Dedifferentiated amniotic fluid mesenchymal stem cell (primary cell): ENCODE data around the gene LGR4.
"Not testable (repeated sequence)": the region's sequence is repeated elsewhere in the genome, so short reads cannot be mapped to it uniquely, and the experiment has no call there.

ENCODE experiments used
- DNase-seq: peaks from one replicate; pipeline ENCODE4 v3.0.0-alpha.2; 2016; ENCODE audit errors: extremely low spot score

The LGR4 gene

DNA sequence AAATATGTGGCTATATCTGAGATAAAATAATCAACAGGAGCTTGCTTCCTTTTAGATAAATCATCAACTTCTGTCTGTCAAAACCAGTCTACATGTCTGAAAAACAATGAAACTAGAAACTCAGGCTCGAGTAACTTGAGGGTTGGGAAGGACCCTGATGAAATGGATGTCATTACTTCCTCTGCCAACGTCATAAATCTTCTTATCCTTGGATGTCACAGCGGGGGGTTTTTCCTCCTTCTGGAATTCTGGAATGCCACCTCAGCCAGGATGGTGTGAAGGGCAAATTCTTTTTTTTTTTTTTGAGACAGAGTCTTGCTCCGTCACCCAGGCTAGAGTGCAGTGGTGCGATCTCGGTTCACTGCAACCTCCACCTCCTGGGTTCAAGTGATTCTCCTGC, 13.4 kb downstream of the LGR4 start:
- no peak for DNase-seq

DNA sequence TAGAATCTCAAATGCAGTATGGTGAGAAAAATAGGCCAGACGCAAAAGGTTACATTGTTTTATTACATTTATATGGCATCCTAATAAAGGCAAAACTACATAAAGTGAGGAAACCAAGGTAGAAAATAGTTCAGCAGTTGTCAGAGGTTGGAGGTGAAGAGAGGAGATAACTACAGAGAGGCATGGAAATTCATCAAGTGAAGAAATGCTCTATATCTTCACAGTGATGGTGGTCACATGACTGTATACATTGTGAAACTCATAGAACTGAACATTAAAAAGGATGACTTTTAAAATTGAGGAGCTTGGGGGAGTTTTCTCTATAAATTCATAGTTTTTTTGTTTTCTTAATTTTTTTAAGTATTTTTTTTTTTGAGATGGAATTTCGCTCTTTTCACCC, 14.4 kb downstream of the LGR4 start:
- DNase-seq = no peak

DNA sequence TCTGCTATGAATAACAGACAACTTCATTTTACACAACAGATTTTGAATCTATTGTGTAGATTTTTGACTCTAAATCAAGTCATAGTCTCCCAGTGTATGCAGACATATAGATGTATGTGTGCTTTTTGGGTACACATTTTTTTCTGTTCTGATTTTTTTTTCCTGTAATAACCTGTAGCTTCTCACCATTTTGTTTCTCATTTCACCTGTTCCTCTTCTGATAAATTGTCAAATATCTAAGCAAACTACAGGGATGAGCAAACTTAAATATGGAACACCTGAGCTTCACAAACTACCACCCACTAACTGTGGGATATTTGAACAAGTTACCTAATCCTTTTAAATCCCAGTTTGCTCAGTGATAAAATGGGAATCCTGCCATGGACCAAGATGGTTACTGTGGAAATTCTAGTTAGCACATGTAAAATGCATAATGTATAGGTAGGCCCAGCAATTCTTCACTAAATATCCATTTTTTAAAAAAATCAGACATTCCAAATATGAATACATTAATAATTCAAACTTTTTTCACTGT, 15.7 kb downstream of the LGR4 start:
- DNase-seq = no peak

DNA sequence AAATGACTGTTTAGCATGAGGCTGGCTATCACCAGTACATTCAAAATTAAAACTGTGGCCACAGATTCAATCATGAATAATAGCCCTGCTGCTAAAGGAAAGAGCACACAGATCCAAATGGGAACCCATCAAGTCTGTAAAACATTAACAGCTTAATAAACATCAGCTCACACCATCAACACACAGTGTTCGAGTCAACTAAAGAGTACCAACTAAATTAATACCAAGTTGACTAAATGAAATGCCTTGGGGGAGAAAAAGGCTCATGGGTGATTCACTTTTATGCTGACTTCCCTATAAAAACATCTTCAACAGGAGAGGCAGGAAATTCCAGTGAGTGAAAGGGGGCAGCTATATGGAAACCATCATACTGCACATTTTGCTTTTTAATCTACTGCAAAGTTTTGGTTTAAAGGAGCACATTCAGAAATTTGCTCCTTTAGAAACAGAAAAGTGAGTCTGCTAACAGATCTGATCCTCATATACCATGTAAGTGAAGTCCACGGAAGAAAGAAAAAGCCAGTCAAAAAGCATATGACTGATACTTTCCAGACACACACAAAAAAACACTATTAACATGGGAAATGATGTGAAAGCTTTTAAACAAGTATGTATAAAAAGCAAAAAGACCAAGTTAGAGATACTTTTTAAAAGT, 16.3 kb downstream of the LGR4 start:
- DNase-seq = no peak

DNA sequence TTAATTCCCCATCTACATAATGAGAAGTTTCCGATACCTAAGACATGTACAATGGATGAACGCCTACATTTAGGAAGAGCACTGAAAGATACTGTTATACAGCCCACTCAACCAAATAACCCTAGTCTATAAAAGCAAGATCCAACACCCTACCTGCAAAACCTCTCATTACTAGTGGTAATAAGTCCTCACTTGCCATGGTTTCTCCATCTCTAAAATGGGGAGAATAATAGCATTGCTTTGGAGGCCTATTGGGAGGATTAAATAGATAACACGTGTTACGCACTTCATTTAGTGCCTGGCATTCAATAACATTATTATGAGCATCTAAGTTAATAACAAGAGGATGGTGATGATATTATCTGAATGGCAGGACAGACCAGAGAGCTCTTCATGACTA, 16.9 kb downstream of the LGR4 start:
- DNase-seq = no peak

- DNase-seq = no peak
Observed at GRCh38 chr11:27453701-27454100, 18.9 kb downstream of the LGR4 start.

DNA sequence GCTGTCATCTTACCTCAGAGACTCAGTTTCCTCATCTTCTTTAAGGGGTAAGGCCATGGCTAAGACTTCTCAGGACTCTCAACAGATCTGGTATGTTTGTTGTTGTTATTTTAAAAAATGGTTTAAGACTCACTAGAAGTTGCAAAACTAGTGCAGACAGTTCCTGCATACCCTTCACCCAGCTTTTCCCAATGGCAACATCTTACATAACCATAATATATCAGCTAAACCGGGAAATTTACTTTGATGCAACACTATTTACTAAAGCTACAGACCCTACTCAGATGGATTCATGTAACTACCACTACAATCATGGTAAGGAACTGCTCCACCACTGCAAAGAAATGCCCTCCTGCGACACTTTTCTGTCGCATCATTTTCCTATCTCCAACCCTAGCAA, 20.4 kb downstream of the LGR4 start:
- DNase-seq = no peak

DNA sequence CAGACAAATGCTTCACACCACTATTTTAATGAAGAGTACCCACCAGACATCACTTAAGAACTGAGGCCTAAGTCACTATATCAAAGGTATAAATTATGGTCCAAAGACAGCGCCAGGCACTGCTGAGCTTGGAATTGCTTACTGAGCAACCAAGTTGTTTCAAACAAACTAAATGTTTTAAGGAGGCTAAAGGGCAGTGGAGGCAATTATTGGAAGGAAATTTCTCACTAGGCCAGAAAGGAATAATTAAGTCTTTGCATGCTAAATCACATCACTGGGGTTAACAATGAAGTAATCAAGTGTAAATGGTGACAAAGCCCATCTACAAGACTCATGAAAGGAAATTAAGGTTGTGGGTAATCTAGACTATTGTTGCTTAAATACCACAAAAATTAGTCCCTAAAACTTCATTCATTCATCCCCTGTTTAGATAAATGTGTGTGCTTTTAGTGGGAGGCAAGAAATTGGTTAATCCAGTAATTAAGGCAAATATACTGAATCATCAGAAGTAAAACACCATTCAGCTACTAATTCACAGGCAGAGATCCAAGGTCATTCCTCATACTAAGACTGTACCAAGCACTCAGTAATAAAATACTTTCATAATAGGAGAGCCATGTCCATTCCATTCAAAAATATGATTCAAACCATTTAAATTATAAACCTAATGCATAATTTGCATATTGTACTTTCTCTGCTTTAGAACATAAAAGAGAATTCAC, 21.2 kb downstream of the LGR4 start:
- no peak for DNase-seq

- not testable (repeated sequence) for DNase-seq
Observed at GRCh38 chr11:27448184-27448540, 24.4 kb downstream of the LGR4 start.

GRCh38 chr11:27447288-27448183, 25.1 kb downstream of the LGR4 start:
- no peak for DNase-seq

- DNase-seq = no peak
Observed at GRCh38 chr11:27445625-27446024, 27.0 kb downstream of the LGR4 start.

- DNase-seq = no peak
Observed at GRCh38 chr11:27444801-27445215, 27.8 kb downstream of the LGR4 start.

DNA sequence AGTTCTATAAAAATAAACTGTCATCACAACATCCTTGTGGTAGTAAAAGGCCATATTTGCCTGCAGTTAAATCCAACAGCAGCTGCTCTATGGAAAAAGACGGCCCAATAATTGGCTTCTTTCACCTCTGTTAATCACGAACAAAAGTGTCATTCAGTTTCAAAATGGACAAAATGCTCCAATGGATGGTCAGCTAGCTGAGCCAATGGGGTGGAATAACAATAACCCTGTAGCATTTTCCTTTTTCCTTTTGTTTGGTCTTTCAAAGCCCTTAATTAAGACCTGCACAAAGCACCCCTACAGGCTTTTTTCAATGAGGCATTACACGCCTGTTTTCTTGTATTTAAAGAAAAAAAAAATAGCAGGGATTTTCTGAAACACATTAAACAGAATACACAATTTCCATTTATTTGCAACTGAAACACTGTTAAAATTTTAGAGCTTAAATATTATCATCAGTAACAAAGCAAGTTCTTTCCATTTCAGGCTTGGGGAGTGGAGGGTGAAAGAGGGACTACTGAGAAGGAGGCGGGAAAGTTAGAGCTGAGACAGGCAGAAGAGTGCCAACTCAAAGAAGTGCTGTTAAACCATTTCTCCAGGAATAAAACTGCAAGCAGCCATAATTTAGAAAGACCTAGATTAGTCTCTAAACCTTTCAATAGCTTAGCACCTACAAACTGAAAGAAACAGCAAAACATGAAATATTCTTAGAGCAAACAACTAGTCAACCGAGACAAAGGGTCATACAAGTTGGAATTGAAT, 28.7 kb downstream of the LGR4 start:
- no peak for DNase-seq

DNA sequence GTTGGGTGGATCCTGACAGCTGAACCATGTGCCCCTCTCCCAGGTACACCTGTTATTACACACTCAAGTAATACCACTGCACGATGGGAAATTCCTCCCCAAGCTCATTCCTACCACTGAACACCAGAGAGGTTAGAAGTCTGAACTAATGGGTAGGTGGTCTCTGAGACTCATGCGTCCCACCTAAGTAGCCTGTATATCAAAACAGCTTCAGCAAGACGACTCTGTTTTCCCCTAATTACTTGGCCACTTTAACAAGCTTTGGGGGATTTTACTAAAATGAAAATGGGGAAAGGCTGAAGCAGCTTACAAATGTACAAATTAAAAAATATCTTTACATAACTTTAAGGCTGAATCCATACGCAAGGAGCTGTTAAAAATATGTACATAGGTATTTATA, 29.4 kb downstream of the LGR4 start:
- DNase-seq = no peak

DNA sequence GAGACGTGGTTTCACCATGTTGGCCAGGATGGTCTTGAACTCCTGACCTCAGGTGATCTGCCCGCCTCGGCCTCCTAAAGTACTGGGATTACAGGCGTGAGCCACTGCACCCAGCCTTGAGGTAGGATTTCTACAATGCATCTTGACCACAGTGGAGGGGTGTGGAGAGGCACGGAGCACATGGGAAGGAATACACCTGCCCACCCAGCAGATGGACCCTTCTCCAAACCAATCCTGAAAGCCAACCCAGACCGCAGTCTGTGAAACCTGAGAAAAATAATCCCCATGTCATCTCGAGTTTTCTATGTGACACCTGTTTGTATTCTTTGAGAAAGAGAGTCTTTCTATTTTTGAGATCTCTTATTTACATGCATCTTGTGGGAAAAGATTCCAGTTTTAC, 32.5 kb downstream of the LGR4 start:
- no peak for DNase-seq

GRCh38 chr11:27438595-27438981, 34.0 kb downstream of the LGR4 start:
- no peak for DNase-seq

DNA sequence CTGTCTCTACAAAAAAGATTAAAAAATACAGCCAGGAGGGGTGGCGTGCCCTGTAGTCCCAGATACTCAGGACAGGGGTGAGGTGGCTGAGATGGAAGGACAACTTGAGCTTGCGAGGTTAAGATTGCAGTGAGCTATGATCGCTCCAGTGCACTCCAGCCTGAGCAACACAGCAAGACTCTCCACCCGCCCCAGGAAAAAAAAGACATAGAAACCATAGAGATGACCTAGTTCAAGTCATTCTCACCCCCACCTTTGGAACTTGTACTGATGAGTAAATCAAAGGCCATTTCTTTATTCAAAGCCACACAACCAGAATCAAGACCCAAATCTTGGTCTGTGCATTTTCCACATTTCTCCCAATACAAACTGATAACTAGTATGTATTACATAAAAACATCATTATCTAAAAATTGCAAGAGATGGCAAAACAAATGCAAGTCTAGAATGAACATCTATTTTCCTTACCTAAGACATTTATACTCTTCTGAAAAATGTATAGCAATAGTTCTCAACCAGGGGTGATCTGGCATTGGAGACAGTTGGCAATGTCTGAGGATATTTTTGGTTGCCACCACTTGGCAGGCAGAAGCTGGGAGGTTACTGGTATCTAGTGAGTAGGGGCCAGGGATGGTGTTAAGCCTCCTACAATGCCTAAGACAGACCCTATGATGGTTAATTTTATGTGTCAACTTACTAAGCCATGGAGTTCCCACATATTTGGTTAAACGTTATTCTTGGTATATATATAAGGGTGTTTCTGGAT, 34.6 kb downstream of the LGR4 start:
- DNase-seq = no peak

- DNase-seq = no peak
Observed at GRCh38 chr11:27436916-27437315, 35.7 kb downstream of the LGR4 start.

DNA sequence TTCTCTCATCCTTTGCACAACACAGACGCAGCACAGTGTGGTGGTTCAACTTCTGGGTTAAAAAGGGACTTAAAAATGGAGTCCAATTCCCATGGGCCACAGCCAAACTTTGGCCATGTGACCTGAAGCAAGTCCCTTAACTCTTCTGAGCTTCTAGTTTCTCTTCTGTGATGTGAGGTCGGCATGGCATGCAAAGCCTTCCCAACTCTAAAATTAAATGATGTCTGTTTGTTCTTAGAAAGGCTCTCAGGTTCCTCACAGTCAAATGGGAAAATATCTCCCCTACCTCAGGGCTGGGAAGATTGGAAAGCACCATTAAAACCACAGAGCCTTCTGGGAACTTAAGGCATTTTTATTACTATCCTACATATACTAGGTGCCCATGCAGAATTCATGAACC, 38.8 kb downstream of the LGR4 start:
- no peak for DNase-seq

DNA sequence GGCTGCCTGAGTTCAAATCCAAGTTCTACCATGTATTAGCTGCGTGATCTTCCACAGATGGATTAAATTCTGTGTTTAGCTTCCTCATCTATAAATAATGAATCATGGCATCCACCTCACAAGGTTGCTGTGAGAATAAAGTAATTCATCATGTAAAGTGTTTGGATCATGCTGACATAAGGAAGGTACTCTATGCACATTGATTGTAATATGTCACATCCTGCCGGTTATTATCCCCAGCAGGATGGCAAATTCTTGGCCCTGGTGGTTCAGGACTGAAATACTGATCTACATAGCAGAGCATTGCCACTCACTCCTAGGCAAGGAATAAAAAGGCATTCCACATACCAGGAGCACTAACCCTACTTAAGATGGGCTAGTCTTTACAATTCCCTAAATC, 40.8 kb downstream of the LGR4 start:
- no peak for DNase-seq

GRCh38 chr11:27429761-27430393, 42.7 kb downstream of the LGR4 start:
- DNase-seq = no peak
